Right lobe of liver (tissue), 4 donors: ENCODE measurements around the gene MDFIC.

Experiments
- CTCF ChIP-seq, 4 donors: fragments of 200-600 bp in 3 of 4; fragments of 450-650 bp in 1 of 4; IDR thresholded peaks; one replicate each; pipeline versions ENCODE4 v1.5.1 to v1.8.0; 2016 to 2022; ENCODE audit warnings: antibody characterized with exemption in 4 of 4, mild to moderate bottlenecking in 2 of 4
- POLR2A ChIP-seq: fragments of 450-650 bp; IDR thresholded peaks from one replicate; pipeline ENCODE4 v1.6.1; 2017; ENCODE audit warnings: antibody characterized with exemption, mild to moderate bottlenecking
- donor health status: DM: no; HTN: no; CAD: no.
- donor health status: DM: no; HTN: no; CAD: no.
- donor health status: DM: no; HTN: yes; CAD: no.

- TF ChIP-seq CTCF (IDR thresholded peaks at IDR 0.05), result no peak
- TF ChIP-seq POLR2A, result no peak
Observed at GRCh38 chr7:115004121-115004520, 82.2 kb downstream of the MDFIC start.
